Effector memory CD8-positive, alpha-beta T cell (primary cell): Measurements from ENCODE around the gene ANTKMT.
"Not testable (repeated sequence)": the region's sequence is repeated elsewhere in the genome, so short reads cannot be mapped to it uniquely, and the experiment has no call there.

Experiments used
- ATAC-seq: fragments of 150-1000 bp; cut with Tn5 transposase; replicated peaks from 2 replicates; pipeline ENCODE4 v1.10.0; 2021; ENCODE audit warnings: mild to moderate bottlenecking, moderate library complexity
- DNase-seq, 3 experiments: peaks; one replicate each; pipeline ENCODE4 v3.0.0; 2021
- H3K27ac Mint-ChIP-seq, 2 donors: one replicate each; pipeline ENCODE4 v1.8.0; 2022; ENCODE audit warnings: mild to moderate bottlenecking in 2 of 2, mixed read lengths in 2 of 2, moderate library complexity in 2 of 2
- H3K27me3 Mint-ChIP-seq, 2 donors: one replicate each; pipeline ENCODE4 v1.8.0; 2022; ENCODE audit warnings: mixed read lengths in 2 of 2
- H3K36me3 Mint-ChIP-seq: one replicate; pipeline ENCODE4 v1.8.0; 2022; ENCODE audit warnings: mild to moderate bottlenecking, moderate library complexity, mixed read lengths; ENCODE audit not compliant: insufficient read depth
- H3K4me1 Mint-ChIP-seq, 2 donors: one replicate each; pipeline ENCODE4 v1.8.0; 2022; ENCODE audit warnings: low read depth in 2 of 2, mixed read lengths in 2 of 2
- H3K4me3 Mint-ChIP-seq, 2 donors: one replicate each; pipeline ENCODE4 v1.8.0; 2022; ENCODE audit warnings: mild to moderate bottlenecking in 2 of 2, mixed read lengths in 2 of 2, moderate library complexity in 2 of 2
- H3K9me3 Mint-ChIP-seq, 2 donors: one replicate each; pipeline ENCODE4 v1.8.0; 2022; ENCODE audit warnings: mixed read lengths in 2 of 2

Gene ANTKMT

GRCh38 chr16:747978-748746 is 27.2 kb downstream of the ANTKMT start:
- no peak for ATAC-seq
- H3K4me3 Mint-ChIP-seq = no peak overlapping the region
- H3K4me1 Mint-ChIP-seq = no peaks in the 10 kb centered on the region
- peaks cover 0 to 12% of the 10 kb centered on the region in 2 donors for H3K27me3 Mint-ChIP-seq
- no peaks in the 10 kb centered on the region for H3K9me3 Mint-ChIP-seq
- DNase-seq = no peak
- no peaks in the 10 kb centered on the region for H3K36me3 Mint-ChIP-seq
- no peak overlapping the region for H3K27ac Mint-ChIP-seq

GRCh38 chr16:749010-749409 is 28.1 kb downstream of the ANTKMT start:
- no peak for DNase-seq
- Mint-ChIP-seq H3K27me3 (peaks cover 0 to 12% of the 10 kb centered on the region in 2 donors), H3K27ac (no peak overlapping the region), H3K9me3 (no peaks in the 10 kb centered on the region), H3K36me3 (no peaks in the 10 kb centered on the region), H3K4me3 (no peak overlapping the region), H3K4me1 (no peaks in the 10 kb centered on the region)
- no peak for ATAC-seq

DNA sequence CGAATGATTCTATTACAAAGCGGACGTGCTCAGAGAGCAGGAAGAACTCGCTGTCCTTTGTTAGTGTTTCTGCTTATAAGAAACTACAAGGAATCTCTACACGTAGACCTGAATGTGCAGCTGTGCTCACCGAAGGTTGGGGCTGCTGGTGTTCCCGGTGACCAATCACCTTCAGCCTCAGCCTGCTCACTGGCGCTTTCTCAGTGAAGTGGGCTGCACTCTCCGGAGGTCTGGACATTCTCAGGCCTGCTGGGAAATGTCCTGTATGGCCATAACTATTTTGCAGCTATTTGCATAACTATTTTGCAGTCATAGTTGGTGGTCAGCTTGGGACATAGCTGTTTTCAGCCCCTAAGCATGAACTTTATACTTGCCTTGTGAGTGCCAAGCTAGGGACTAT is 29.5 kb downstream of the ANTKMT start:
- Mint-ChIP-seq H3K36me3 (no peaks in the 10 kb centered on the region), H3K27ac (no peak overlapping the region), H3K9me3 (no peaks in the 10 kb centered on the region), H3K27me3 (peaks cover 0 to 12% of the 10 kb centered on the region in 2 donors), H3K4me3 (no peak overlapping the region), H3K4me1 (no peaks in the 10 kb centered on the region)
- DNase-seq (no peak), ATAC-seq (no peak)

GRCh38 chr16:751152-752006 is 30.4 kb downstream of the ANTKMT start:
- H3K27me3 Mint-ChIP-seq = peaks cover 0 to 16% of the 10 kb centered on the region in 2 donors
- ATAC-seq (no peak), DNase-seq (no peak)
- peaks cover 0 to under 1% of the 10 kb centered on the region in 2 donors for H3K9me3 Mint-ChIP-seq
- H3K36me3 Mint-ChIP-seq = no peaks in the 10 kb centered on the region
- H3K4me1 Mint-ChIP-seq = no peaks in the 10 kb centered on the region
- no peak overlapping the region for H3K27ac Mint-ChIP-seq
- H3K4me3 Mint-ChIP-seq = no peak overlapping the region

DNA sequence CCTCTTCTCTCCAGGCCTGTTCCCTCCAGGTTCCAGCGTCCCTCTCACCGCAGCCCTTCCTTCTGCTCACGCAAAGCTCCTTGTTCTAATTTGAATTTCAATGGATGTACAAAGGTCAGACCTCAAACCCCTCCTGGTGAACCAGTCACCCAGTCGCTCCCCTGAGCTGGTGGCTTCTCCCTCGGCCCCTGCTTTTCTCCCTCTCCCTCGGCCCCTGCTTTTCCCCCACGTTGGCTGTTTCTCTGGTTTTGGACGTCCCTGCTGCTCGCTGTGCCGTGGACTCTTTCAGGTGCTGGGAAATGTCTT is 31.0 kb downstream of the ANTKMT start:
- peaks cover 0 to 22% of the 10 kb centered on the region in 2 donors for H3K27me3 Mint-ChIP-seq
- H3K27ac Mint-ChIP-seq = no peak overlapping the region
- H3K36me3 Mint-ChIP-seq = no peaks in the 10 kb centered on the region
- H3K9me3 Mint-ChIP-seq = peaks cover 0 to 2% of the 10 kb centered on the region in 2 donors
- no peak for DNase-seq
- no peak for ATAC-seq
- no peaks in the 10 kb centered on the region for H3K4me1 Mint-ChIP-seq
- no peak overlapping the region for H3K4me3 Mint-ChIP-seq

GRCh38 chr16:754121-754607 is 33.2 kb downstream of the ANTKMT start:
- not testable (repeated sequence) for H3K27ac Mint-ChIP-seq, ATAC-seq, H3K4me3 Mint-ChIP-seq, DNase-seq, H3K9me3 Mint-ChIP-seq, H3K4me1 Mint-ChIP-seq, H3K36me3 Mint-ChIP-seq
- peaks cover 6 to 31% of the 10 kb centered on the region in 2 donors for H3K27me3 Mint-ChIP-seq

- peaks cover 6 to 31% of the 10 kb centered on the region in 2 donors for H3K27me3 Mint-ChIP-seq
- no peak overlapping the region for H3K4me3 Mint-ChIP-seq
- H3K4me1 Mint-ChIP-seq = peaks cover 0 to 3% of the 10 kb centered on the region in 2 donors
- no peak overlapping the region for H3K27ac Mint-ChIP-seq
- H3K9me3 Mint-ChIP-seq = peaks cover 0 to 2% of the 10 kb centered on the region in 2 donors
- no peak for DNase-seq
- no peaks in the 10 kb centered on the region for H3K36me3 Mint-ChIP-seq
- peak; percentile 37 for ATAC-seq
Observed at GRCh38 chr16:754656-755055, 33.7 kb downstream of the ANTKMT start.

DNA sequence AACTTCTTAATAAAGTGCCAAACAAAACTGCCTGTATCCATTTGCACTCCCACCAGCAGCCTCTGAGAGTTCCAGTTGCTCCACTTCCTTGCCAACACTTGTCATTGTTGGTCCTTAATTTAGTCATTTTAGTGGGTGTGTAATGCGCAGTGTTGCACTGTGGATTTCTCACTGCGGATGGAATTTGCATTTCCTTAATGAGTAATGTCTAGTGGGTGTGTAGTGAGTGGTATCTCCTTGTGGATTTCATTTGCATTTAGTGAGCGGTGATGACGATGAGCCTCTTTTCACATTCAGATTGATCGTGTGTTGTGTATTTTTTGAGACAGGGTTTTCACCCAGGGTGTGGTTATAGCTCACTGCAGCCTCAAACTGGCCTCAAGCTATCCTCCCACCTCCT is 35.5 kb downstream of the ANTKMT start:
- Mint-ChIP-seq H3K36me3 (no peaks in the 10 kb centered on the region), H3K27me3 (peaks cover 6 to 31% of the 10 kb centered on the region in 2 donors), H3K4me3 (no peak overlapping the region), H3K27ac (no peak overlapping the region), H3K9me3 (peaks cover 0 to 2% of the 10 kb centered on the region in 2 donors), H3K4me1 (peaks cover 0 to 3% of the 10 kb centered on the region in 2 donors)
- no peak for ATAC-seq
- no peak for DNase-seq

GRCh38 chr16:759110-759910 is 38.4 kb downstream of the ANTKMT start:
- Mint-ChIP-seq H3K9me3 (peaks cover 0 to 2% of the 10 kb centered on the region in 2 donors), H3K36me3 (no peaks in the 10 kb centered on the region), H3K4me1 (peaks cover 0 to 3% of the 10 kb centered on the region in 2 donors), H3K27ac (no peak overlapping the region), H3K27me3 (peaks cover 6 to 20% of the 10 kb centered on the region in 2 donors), H3K4me3 (no peak overlapping the region)
- ATAC-seq (no peak), DNase-seq (no peak)

- no peak overlapping the region for H3K4me3 Mint-ChIP-seq
- DNase-seq = no peak
- H3K36me3 Mint-ChIP-seq = no peaks in the 10 kb centered on the region
- no peak for ATAC-seq
- no peak overlapping the region for H3K27ac Mint-ChIP-seq
- peaks cover 0 to 2% of the 10 kb centered on the region in 2 donors for H3K9me3 Mint-ChIP-seq
- peaks cover 6 to 20% of the 10 kb centered on the region in 2 donors for H3K27me3 Mint-ChIP-seq
- peaks cover 0 to 3% of the 10 kb centered on the region in 2 donors for H3K4me1 Mint-ChIP-seq
Observed at GRCh38 chr16:760065-760464, 39.1 kb downstream of the ANTKMT start.

DNA sequence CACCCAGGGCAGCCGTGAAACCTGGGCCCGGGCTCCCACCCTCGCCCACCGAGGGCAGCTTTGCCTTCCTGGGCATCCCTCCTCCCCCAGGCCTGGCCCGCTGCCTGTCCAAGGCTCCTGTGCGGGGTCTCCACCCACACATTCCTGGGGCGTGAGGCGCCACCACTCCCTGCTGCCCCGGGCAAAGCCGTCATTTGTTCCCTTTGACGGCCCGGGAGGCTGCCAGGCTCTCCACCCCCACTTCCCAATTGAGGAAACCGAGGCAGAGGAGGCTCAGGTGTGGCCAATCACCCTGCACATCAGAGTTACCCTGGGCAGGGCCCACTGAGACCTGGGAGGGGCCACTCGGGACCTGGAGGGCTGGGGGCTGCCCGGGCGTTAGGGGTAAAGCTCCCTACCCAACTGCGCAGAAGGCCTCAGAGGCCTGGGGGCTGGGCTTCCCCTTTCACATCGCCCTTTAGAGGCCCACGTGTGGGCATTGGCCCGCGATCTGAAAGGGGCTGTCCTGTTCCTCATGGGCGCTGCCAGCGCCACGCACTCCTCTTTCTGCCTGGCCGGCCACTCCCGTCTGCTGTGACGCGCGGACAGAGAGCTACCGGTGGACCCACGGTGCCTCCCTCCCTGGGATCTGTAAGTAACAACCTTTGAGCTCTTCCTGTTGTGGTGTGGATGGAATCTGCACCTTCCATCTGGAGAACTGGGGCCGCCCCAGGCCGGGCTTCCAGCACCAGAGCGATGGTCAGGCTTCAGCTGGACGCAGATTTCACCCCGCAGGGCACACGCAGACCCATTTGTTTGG is 39.8 kb downstream of the ANTKMT start, which contains the start of gene MSLN:
Gene MSLN (plus strand): TSS at position 190 of the 799 bp plus-strand sequence. CDS start 1,947 bp downstream, outside the sequence.
- peaks cover 0 to 2% of the 10 kb centered on the region in 2 donors for H3K9me3 Mint-ChIP-seq
- peaks cover 0 to 3% of the 10 kb centered on the region in 2 donors for H3K4me1 Mint-ChIP-seq
- DNase-seq (no peak), ATAC-seq (no peak)
- H3K36me3 Mint-ChIP-seq = no peaks in the 10 kb centered on the region
- peaks cover 6 to 20% of the 10 kb centered on the region in 2 donors for H3K27me3 Mint-ChIP-seq
- no peak within 1 kb of the TSS for H3K27ac Mint-ChIP-seq
- H3K4me3 Mint-ChIP-seq = no peak within 1 kb of the TSS

DNA sequence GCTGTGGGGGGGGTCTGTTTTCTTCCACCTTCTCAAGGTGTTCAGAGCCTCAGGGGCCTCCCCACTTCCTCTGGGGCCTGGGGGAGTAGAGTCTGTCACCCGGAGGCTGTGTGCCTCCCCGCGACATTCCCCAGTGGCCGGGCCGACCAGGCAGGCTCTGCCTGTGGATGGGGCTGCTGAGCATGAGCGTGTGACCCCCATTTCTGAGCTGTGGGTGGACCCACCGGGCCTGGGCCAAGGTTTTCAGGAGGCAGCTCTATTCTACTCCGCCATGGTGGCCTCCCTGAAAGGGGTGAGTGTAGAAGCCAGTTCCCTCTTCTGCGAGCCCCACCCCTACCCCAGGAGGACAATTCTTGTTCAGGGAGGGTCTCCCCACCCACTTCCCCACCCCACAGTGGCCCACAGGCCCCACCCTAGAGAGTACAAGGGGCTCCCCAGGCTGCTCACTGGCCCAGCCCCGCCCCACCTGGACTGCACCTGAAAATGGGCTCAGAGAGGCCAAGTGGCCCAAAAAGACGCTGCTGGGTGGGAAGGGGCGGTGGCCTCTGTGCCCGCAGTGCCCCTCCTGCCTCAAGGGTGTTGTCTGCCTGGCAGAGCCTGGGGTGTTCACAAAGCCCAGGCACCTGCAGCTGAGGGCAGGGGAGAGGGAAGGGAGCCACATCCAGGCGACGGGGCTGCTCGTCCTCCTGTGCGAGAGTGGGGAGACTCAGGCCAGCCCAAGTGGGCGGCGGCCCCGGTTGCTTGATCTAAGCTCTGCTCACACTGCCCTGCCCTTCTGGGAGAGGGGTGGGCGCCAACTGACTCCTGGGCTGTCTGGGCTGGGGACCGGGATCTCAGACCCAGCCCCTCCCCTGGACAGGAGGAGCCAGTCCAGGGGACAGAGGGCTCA is 40.9 kb downstream of the ANTKMT start:
- no peak for DNase-seq
- no peak for ATAC-seq
- H3K4me3 Mint-ChIP-seq = no peak overlapping the region
- H3K27ac Mint-ChIP-seq = no peak overlapping the region
- peaks cover 6 to 17% of the 10 kb centered on the region in 2 donors for H3K27me3 Mint-ChIP-seq
- no peaks in the 10 kb centered on the region for H3K36me3 Mint-ChIP-seq
- peaks cover 0 to 3% of the 10 kb centered on the region in 2 donors for H3K4me1 Mint-ChIP-seq
- no peaks in the 10 kb centered on the region for H3K9me3 Mint-ChIP-seq
